Prostate gland (tissue), 2 donors: Measurements from ENCODE around the gene RFTN1.

Experiments used
- POLR2A ChIP-seq: fragments of 450-650 bp; IDR thresholded peaks from one replicate; pipeline ENCODE4 v1.6.1; 2016; ENCODE audit warnings: antibody characterized with exemption, mild to moderate bottlenecking
- TF ChIP-seq, protein P1 (sequence below), 4 experiments: fragments of 200-600 bp in 2 of 4; fragments of 450-650 bp in 2 of 4; sonication (generic) in 2 of 4; IDR thresholded peaks; 1 replicate in 3 of 4; 2 replicates in 1 of 4; pipeline ENCODE4 v1.5.1; 2016 to 2019; ENCODE audit warnings: antibody characterized with exemption in 4 of 4, mild to moderate bottlenecking in 2 of 4, moderate library complexity in 2 of 4

DNA sequence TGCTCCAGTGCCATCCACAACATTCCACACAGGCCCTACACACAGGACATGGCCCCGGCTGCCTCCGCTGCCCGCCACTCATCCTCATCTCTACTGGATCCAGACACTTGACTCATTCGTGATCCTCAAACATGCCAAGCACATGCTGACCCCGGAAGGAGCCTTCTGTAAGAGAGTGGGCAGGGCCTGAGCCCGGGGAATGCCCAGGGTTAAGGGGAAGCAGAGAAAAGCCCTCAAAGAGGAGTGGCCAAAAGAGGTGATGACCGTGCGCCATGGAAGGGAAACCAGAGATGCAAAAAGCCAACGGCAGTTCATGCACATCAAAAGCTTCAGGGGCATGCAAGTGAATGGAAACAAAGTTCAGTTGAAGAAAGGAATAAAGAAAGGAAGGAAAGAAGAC, 46.1 kb downstream of the RFTN1 start:
- TF ChIP-seq, protein P1, sequence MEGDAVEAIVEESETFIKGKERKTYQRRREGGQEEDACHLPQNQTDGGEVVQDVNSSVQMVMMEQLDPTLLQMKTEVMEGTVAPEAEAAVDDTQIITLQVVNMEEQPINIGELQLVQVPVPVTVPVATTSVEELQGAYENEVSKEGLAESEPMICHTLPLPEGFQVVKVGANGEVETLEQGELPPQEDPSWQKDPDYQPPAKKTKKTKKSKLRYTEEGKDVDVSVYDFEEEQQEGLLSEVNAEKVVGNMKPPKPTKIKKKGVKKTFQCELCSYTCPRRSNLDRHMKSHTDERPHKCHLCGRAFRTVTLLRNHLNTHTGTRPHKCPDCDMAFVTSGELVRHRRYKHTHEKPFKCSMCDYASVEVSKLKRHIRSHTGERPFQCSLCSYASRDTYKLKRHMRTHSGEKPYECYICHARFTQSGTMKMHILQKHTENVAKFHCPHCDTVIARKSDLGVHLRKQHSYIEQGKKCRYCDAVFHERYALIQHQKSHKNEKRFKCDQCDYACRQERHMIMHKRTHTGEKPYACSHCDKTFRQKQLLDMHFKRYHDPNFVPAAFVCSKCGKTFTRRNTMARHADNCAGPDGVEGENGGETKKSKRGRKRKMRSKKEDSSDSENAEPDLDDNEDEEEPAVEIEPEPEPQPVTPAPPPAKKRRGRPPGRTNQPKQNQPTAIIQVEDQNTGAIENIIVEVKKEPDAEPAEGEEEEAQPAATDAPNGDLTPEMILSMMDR (IDR thresholded peaks at IDR 0.05): no peak
- no peak for TF ChIP-seq POLR2A
